Measurements from ENCODE around the gene VDAC1. TPM values are rescaled to one million over a fixed set of nuclear protein-coding genes. Genes with fewer than 3 reads are reported as not detected.

Gene VDAC1
- total RNA-seq, 1 experiment from 2014 or later = 334 TPM

DNA sequence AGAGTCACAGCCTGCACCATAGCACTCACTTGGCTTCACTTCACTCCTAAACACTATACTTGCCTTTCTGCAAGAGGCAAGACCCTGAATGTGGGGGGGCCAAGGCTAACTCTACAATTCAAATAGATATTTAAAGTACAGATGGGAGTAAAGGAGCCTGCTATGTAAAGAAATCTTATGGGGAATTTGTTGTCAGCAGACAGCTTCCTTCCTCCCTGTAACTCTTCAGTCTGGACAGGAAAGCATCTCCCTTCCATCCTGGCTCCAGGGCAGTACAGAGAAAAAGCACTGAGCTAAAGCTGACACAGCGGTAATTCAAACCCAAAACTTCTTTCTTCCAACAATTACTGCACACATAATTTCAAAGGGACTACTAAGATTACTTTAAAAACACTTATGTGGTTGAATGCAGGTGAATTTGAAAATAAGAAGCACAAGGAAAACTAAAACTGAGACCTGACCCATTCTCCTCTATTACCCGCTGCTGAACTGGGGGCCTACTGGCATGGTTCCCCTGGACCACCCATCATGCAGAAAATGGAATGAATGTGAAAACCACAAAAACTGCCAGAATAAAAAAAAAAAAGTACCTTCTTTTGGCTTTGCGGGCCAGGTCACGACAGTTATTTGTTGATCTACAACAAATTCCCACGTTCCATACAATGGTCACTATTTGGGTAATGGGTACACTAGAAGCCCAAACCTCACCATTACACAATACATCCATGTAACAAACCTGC, 13.4 kb downstream of the VDAC1 start:
- peaks cover 30% of the 10 kb centered on the region for H3K4me1 Mint-ChIP-seq (ENCODE audit: insufficient read depth, unreplicated experiment)
- intact Hi-C loops (cut with micrococcal nuclease) = no loop called here
- CTCF ChIA-PET = interaction anchor here (0.9 to 7.9 kb wide), 4 partner anchors 11 to 110 kb away, joined by 3 to 79 read pairs (median 4); no protein-coding TSS in a partner anchor
- peaks cover 69% of the 10 kb centered on the region for H3K36me3 Mint-ChIP-seq (ENCODE audit: insufficient read depth, unreplicated experiment)
- H3K9me3 Mint-ChIP-seq (ENCODE audit: unreplicated experiment) = no peaks in the 10 kb centered on the region
- TF ChIP-seq CTCF (IDR thresholded peaks at IDR 0.05; ENCODE audit: unreplicated experiment) = no peak
- H3K4me3 Mint-ChIP-seq (ENCODE audit: unreplicated experiment) = no peak overlapping the region
- POLR2A ChIA-PET = interaction anchor here (0.7 to 4.9 kb wide), 2 partner anchors 13 to 186 kb away, joined by 3 to 51 read pairs; partner anchors contain the start of genes SKP1 and VDAC1
- H3K27ac Mint-ChIP-seq (ENCODE audit: low read depth, unreplicated experiment) = no peak overlapping the region
- no TSS peak for BruUV-seq (replicated peaks)
- H3K27me3 Mint-ChIP-seq (ENCODE audit: insufficient read depth, unreplicated experiment) = no peaks in the 10 kb centered on the region
- no peak for DNase-seq (ENCODE audit: unreplicated experiment)

GRCh38 chr5:133990396-133990795, 14.4 kb downstream of the VDAC1 start:
- DNase-seq (ENCODE audit: unreplicated experiment) = no peak
- intact Hi-C loops (cut with micrococcal nuclease) = no loop called here
- Mint-ChIP-seq H3K9me3 (ENCODE audit: unreplicated experiment) (no peaks in the 10 kb centered on the region), H3K36me3 (ENCODE audit: insufficient read depth, unreplicated experiment) (peaks cover 78% of the 10 kb centered on the region), H3K4me3 (ENCODE audit: unreplicated experiment) (no peak overlapping the region), H3K27ac (ENCODE audit: low read depth, unreplicated experiment) (no peak overlapping the region), H3K4me1 (ENCODE audit: insufficient read depth, unreplicated experiment) (peaks cover 35% of the 10 kb centered on the region), H3K27me3 (ENCODE audit: insufficient read depth, unreplicated experiment) (no peaks in the 10 kb centered on the region)
- CTCF ChIA-PET = interaction anchor here (0.9 to 7.9 kb wide), 4 partner anchors 10 to 121 kb away, joined by 3 to 79 read pairs (median 4); no protein-coding TSS in a partner anchor
- TF ChIP-seq CTCF (IDR thresholded peaks at IDR 0.05; ENCODE audit: unreplicated experiment) = no peak
- no TSS peak for BruUV-seq (replicated peaks)
- POLR2A ChIA-PET = interaction anchor here (0.7 kb wide), 1 partner anchor 187 kb away, joined by 3 read pairs; the partner anchor contains the start of gene SKP1

DNA sequence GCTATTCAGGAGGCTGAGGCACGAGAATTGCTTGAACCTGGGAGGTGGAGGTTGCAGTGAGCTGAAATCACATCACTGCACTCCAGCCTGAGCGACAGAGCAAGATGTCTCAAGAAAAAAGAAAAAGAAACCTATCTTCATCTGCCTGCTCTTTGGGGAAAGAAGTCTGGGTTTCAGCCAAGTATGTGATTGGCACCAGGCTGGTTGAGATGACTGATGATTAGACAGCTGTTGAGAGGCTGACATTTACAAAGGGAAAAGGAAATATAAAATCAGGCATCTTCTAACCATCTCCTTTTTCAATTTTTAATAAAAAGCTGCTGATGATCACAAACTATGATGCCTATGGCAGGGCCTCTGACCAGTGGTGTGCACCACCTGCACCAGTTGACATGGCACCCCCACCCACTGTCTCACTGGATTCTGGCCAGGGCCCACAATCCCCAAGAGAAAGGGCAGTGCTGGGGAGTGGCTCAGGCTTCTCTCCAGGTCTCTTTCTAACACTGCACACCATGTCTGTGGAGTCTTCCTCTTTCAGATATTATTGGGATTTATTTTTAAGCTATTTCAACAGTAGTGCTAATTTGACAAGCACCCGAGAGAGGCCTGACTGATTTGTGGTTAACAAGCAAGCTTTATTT, 19.1 kb downstream of the VDAC1 start:
- intact Hi-C loops (cut with micrococcal nuclease) = no loop called here
- H3K36me3 Mint-ChIP-seq (ENCODE audit: insufficient read depth, unreplicated experiment) = peaks cover 100% of the 10 kb centered on the region
- no peaks in the 10 kb centered on the region for H3K27me3 Mint-ChIP-seq (ENCODE audit: insufficient read depth, unreplicated experiment)
- BruUV-seq (replicated peaks) = no TSS peak
- ChIA-PET CTCF (interaction anchor here (0.5 to 1.3 kb wide), 8 partner anchors 8 to 1565 kb away, joined by 3 to 6 read pairs (median 4); no protein-coding TSS in a partner anchor), POLR2A (interaction anchor here (1.6 kb wide), 1 partner anchor 18 kb away, joined by 4 read pairs; no protein-coding TSS in a partner anchor)
- TF ChIP-seq CTCF (IDR thresholded peaks at IDR 0.05; ENCODE audit: unreplicated experiment) = no peak
- H3K4me1 Mint-ChIP-seq (ENCODE audit: insufficient read depth, unreplicated experiment) = peaks cover 9% of the 10 kb centered on the region
- no peak overlapping the region for H3K4me3 Mint-ChIP-seq (ENCODE audit: unreplicated experiment)
- H3K9me3 Mint-ChIP-seq (ENCODE audit: unreplicated experiment) = no peaks in the 10 kb centered on the region
- DNase-seq (ENCODE audit: unreplicated experiment) = no peak
- H3K27ac Mint-ChIP-seq (ENCODE audit: low read depth, unreplicated experiment) = no peak overlapping the region

DNA sequence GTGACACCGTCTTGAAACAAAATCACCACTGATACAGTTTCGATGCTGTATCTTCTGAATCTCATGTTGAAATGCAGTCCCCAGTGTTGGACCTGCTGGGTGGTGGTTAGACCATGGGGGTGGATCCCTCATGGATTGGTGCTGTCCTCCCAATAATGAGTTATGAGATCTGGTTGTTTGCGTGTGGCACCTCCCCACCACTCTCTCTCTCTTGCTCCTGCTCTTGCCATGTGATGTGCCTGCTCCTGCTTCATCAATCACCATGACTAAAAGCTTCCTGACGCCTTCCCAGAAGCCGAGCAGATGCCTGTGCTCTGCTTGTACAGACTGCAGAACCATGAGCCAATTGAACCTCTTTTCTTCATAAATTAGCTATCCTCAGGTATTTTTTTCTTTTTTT, 21.1 kb downstream of the VDAC1 start:
- peaks cover 100% of the 10 kb centered on the region for H3K36me3 Mint-ChIP-seq (ENCODE audit: insufficient read depth, unreplicated experiment)
- peak overlapping the region; percentile 1 for H3K27ac Mint-ChIP-seq (ENCODE audit: low read depth, unreplicated experiment)
- no peak for DNase-seq (ENCODE audit: unreplicated experiment)
- no peaks in the 10 kb centered on the region for H3K27me3 Mint-ChIP-seq (ENCODE audit: insufficient read depth, unreplicated experiment)
- no peaks in the 10 kb centered on the region for H3K9me3 Mint-ChIP-seq (ENCODE audit: unreplicated experiment)
- no TSS peak for BruUV-seq (replicated peaks)
- ChIA-PET POLR2A (interaction anchor here (1.5 to 1.9 kb wide), 2 partner anchors 10 to 14 kb away, joined by 6 to 7 read pairs; no protein-coding TSS in a partner anchor), CTCF (interaction anchor here (0.7 to 8.6 kb wide), 6 partner anchors 9 to 560 kb away, joined by 3 to 79 read pairs (median 4); no protein-coding TSS in a partner anchor)
- peaks cover 9% of the 10 kb centered on the region for H3K4me1 Mint-ChIP-seq (ENCODE audit: insufficient read depth, unreplicated experiment)
- TF ChIP-seq CTCF (IDR thresholded peaks at IDR 0.05; ENCODE audit: unreplicated experiment) = no peak
- no peak overlapping the region for H3K4me3 Mint-ChIP-seq (ENCODE audit: unreplicated experiment)
- intact Hi-C loops (cut with micrococcal nuclease) = no loop called here
